ENCODE measurements around the gene SYT17. TPM values are rescaled to one million over a fixed set of nuclear protein-coding genes. Genes with fewer than 3 reads are reported as not detected.

SYT17 gene
- total RNA-seq, 1 donor from 2014 or later = 10.7 TPM

DNA sequence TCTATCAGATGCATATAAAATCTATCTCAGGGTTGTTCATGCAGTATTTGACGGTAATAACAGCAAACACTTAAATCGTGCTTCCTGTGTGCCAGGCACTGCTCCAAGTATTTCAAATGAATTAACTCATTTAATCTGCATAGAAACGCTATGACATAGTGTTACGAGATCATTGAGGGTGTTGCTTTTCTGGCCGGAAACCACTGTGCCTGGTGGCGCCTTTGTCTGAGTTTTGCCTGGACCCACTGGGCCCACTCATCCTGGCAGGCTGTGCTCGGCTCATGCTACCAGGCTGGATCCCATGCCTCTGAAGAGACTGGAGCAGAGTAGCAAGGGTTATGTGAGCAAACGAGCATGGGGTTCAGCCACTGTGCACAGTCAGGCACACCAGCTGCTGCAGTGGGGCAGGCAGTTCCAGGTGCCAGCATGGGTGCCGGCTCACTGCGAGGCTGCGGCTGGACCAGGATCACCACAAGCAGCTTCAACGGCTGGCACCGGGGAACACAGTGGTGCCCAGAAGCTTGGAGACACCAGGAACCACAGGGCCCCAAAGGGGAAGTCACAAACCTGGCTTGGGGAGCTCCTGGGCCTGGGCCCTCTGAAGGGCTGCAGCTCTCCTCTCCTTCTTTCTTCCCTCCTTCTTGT lies 71.6 kb downstream of the SYT17 start:
- H3K4me1 Mint-ChIP-seq (ENCODE audit: low read depth) = peaks cover 3% of the 10 kb centered on the region
- H3K4me3 Mint-ChIP-seq (ENCODE audit: low read depth) = no peak overlapping the region
- TF ChIP-seq, protein P1, sequence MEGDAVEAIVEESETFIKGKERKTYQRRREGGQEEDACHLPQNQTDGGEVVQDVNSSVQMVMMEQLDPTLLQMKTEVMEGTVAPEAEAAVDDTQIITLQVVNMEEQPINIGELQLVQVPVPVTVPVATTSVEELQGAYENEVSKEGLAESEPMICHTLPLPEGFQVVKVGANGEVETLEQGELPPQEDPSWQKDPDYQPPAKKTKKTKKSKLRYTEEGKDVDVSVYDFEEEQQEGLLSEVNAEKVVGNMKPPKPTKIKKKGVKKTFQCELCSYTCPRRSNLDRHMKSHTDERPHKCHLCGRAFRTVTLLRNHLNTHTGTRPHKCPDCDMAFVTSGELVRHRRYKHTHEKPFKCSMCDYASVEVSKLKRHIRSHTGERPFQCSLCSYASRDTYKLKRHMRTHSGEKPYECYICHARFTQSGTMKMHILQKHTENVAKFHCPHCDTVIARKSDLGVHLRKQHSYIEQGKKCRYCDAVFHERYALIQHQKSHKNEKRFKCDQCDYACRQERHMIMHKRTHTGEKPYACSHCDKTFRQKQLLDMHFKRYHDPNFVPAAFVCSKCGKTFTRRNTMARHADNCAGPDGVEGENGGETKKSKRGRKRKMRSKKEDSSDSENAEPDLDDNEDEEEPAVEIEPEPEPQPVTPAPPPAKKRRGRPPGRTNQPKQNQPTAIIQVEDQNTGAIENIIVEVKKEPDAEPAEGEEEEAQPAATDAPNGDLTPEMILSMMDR (IDR thresholded peaks at IDR 0.05; ENCODE audit: unreplicated experiment) = no peak
- H3K9me3 Mint-ChIP-seq (ENCODE audit: low read depth) = peaks cover 13% of the 10 kb centered on the region
- DNase-seq (ENCODE audit: low spot score, unreplicated experiment) = no peak
- H3K27me3 Mint-ChIP-seq = no peaks in the 10 kb centered on the region
- peaks cover 17% of the 10 kb centered on the region for H3K36me3 Mint-ChIP-seq (ENCODE audit: insufficient read depth)
- H3K27ac Mint-ChIP-seq = no peak overlapping the region

DNA sequence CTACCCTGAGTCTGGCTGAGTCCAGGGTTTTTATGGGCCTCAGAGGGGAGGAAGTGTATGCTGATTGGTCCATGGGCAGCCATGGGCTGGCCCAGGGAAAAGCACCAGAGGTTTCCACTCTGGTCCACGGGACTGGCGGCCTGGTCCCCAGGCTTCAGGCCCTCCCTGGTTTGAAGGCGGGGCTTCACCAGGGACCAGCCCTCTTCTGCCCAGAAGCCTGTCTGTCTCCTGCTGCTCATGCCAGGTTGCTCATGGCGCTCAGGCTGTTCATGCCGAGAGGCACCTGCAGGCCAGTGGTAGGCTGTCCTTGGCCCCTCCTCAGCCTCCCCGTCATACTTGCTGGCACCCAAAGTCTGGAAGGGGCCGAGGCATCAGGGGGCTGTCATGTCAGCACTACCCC lies 72.5 kb downstream of the SYT17 start:
- DNase-seq (ENCODE audit: low spot score, unreplicated experiment) = no peak
- Mint-ChIP-seq H3K27me3 (no peaks in the 10 kb centered on the region), H3K27ac (no peak overlapping the region), H3K4me1 (ENCODE audit: low read depth) (peaks cover 5% of the 10 kb centered on the region), H3K36me3 (ENCODE audit: insufficient read depth) (peaks cover 11% of the 10 kb centered on the region), H3K9me3 (ENCODE audit: low read depth) (peaks cover 6% of the 10 kb centered on the region), H3K4me3 (ENCODE audit: low read depth) (no peak overlapping the region)
- TF ChIP-seq, protein P1 (IDR thresholded peaks at IDR 0.05; ENCODE audit: unreplicated experiment) = no peak

GRCh38 chr16:19241512-19241911 lies 73.5 kb downstream of the SYT17 start:
- Mint-ChIP-seq H3K9me3 (ENCODE audit: low read depth) (no peaks in the 10 kb centered on the region), H3K27me3 (no peaks in the 10 kb centered on the region), H3K4me3 (ENCODE audit: low read depth) (no peak overlapping the region), H3K27ac (no peak overlapping the region), H3K4me1 (ENCODE audit: low read depth) (peaks cover 7% of the 10 kb centered on the region), H3K36me3 (ENCODE audit: insufficient read depth) (peaks cover 5% of the 10 kb centered on the region)
- TF ChIP-seq, protein P1 (IDR thresholded peaks at IDR 0.05; ENCODE audit: unreplicated experiment) = no peak
- DNase-seq (ENCODE audit: low spot score, unreplicated experiment) = no peak

GRCh38 chr16:19242186-19242585 lies 74.1 kb downstream of the SYT17 start:
- DNase-seq (ENCODE audit: low spot score, unreplicated experiment) = no peak
- no peak overlapping the region for H3K27ac Mint-ChIP-seq
- H3K4me1 Mint-ChIP-seq (ENCODE audit: low read depth) = peaks cover 7% of the 10 kb centered on the region
- H3K9me3 Mint-ChIP-seq (ENCODE audit: low read depth) = no peaks in the 10 kb centered on the region
- no peaks in the 10 kb centered on the region for H3K27me3 Mint-ChIP-seq
- TF ChIP-seq, protein P1 (IDR thresholded peaks at IDR 0.05; ENCODE audit: unreplicated experiment) = no peak
- no peak overlapping the region for H3K4me3 Mint-ChIP-seq (ENCODE audit: low read depth)
- peaks cover 5% of the 10 kb centered on the region for H3K36me3 Mint-ChIP-seq (ENCODE audit: insufficient read depth)

- DNase-seq (ENCODE audit: low spot score, unreplicated experiment) = no peak
- peaks cover 2% of the 10 kb centered on the region for H3K36me3 Mint-ChIP-seq (ENCODE audit: insufficient read depth)
- no peaks in the 10 kb centered on the region for H3K27me3 Mint-ChIP-seq
- peaks cover 7% of the 10 kb centered on the region for H3K4me1 Mint-ChIP-seq (ENCODE audit: low read depth)
- no peak overlapping the region for H3K4me3 Mint-ChIP-seq (ENCODE audit: low read depth)
- H3K27ac Mint-ChIP-seq = no peak overlapping the region
- TF ChIP-seq, protein P1 (IDR thresholded peaks at IDR 0.05; ENCODE audit: unreplicated experiment) = no peak
- peaks cover 4% of the 10 kb centered on the region for H3K9me3 Mint-ChIP-seq (ENCODE audit: low read depth)
Measured at GRCh38 chr16:19242987-19243575, 75.0 kb downstream of the SYT17 start.
